Skeletal muscle satellite cell (primary cell): Measurements from ENCODE around the gene OCEL1.
"Not testable (repeated sequence)": the region's sequence is repeated elsewhere in the genome, so short reads cannot be mapped to it uniquely, and the experiment has no call there.

Source experiments
- H3K27me3 ChIP-seq: 2 replicates; pipeline ENCODE4 v1.7.0; 2013; ENCODE audit warnings: low read length; ENCODE audit not compliant: control insufficient read depth, insufficient read depth
- H3K36me3 ChIP-seq: 2 replicates; pipeline ENCODE4 v1.7.0; 2013; ENCODE audit warnings: mild to moderate bottlenecking, control low read depth, low read length; ENCODE audit not compliant: insufficient read depth
- H3K4me1 ChIP-seq: 2 replicates; pipeline ENCODE4 v1.7.0; 2013; ENCODE audit warnings: low read length; ENCODE audit not compliant: control insufficient read depth, insufficient read depth
- H3K4me2 ChIP-seq: 2 replicates; pipeline ENCODE4 v1.7.0; 2013; ENCODE audit warnings: mild to moderate bottlenecking, low read length
- H3K4me3 ChIP-seq: 2 replicates; pipeline ENCODE4 v1.7.0; 2013; ENCODE audit warnings: low read length
- H3K9ac ChIP-seq: 2 replicates; pipeline ENCODE4 v1.7.0; 2013; ENCODE audit warnings: mild to moderate bottlenecking, low read depth, low read length, moderate library complexity
- H3K9me3 ChIP-seq: replicated peaks from 2 replicates; pipeline ENCODE4 v1.7.0; 2013; ENCODE audit warnings: mild to moderate bottlenecking, control low read depth, low read length

The OCEL1 gene

GRCh38 chr19:17260842-17261325 is 34.9 kb downstream of the OCEL1 start:
- Histone ChIP-seq H3K4me1 (no peaks in the 10 kb centered on the region), H3K27me3 (no peaks in the 10 kb centered on the region), H3K36me3 (no peaks in the 10 kb centered on the region), H3K4me2 (no peak overlapping the region), H3K4me3 (no peak overlapping the region), H3K9me3 (peaks cover 10% of the 10 kb centered on the region), H3K9ac (no peak overlapping the region)

- Histone ChIP-seq H3K4me3 (no peak overlapping the region), H3K36me3 (no peaks in the 10 kb centered on the region), H3K9ac (no peak overlapping the region), H3K27me3 (no peaks in the 10 kb centered on the region), H3K9me3 (peaks cover 10% of the 10 kb centered on the region), H3K4me2 (no peak overlapping the region), H3K4me1 (no peaks in the 10 kb centered on the region)
These were observed 36.5 kb downstream of the OCEL1 start for GRCh38 chr19:17262557-17262956.

- peaks cover 10% of the 10 kb centered on the region for H3K9me3 ChIP-seq
- peaks cover 6% of the 10 kb centered on the region for H3K4me1 ChIP-seq
- no peak overlapping the region for H3K4me3 ChIP-seq
- no peaks in the 10 kb centered on the region for H3K27me3 ChIP-seq
- no peak overlapping the region for H3K9ac ChIP-seq
- no peak overlapping the region for H3K4me2 ChIP-seq
- H3K36me3 ChIP-seq, result peaks cover 3% of the 10 kb centered on the region
These were observed 38.0 kb downstream of the OCEL1 start for GRCh38 chr19:17263712-17264640.

- H3K4me3 ChIP-seq, result no peak within 1 kb of the TSS
- peaks cover 4% of the 10 kb centered on the region for H3K9me3 ChIP-seq
- H3K4me2 ChIP-seq, result no peak within 1 kb of the TSS
- H3K4me1 ChIP-seq, result peaks cover 6% of the 10 kb centered on the region
- H3K36me3 ChIP-seq, result peaks cover 4% of the 10 kb centered on the region
- H3K27me3 ChIP-seq, result no peaks in the 10 kb centered on the region
- no peak within 1 kb of the TSS for H3K9ac ChIP-seq
These were observed 38.6 kb downstream of the OCEL1 start, which contains the start of gene USHBP1 for GRCh38 chr19:17264641-17264979. Gene USHBP1, minus strand, starts transcription at chr19:17264745. Its CDS starts 446 bp downstream, at chr19:17264299.

- Histone ChIP-seq H3K4me3 (no peak overlapping the region), H3K4me1 (peaks cover 6% of the 10 kb centered on the region), H3K36me3 (peaks cover 8% of the 10 kb centered on the region), H3K27me3 (no peaks in the 10 kb centered on the region), H3K4me2 (no peak overlapping the region), H3K9me3 (no peaks in the 10 kb centered on the region), H3K9ac (no peak overlapping the region)
These were observed 40.0 kb downstream of the OCEL1 start for GRCh38 chr19:17266026-17266425.

- no peaks in the 10 kb centered on the region for H3K9me3 ChIP-seq
- H3K4me1 ChIP-seq, result peaks cover 6% of the 10 kb centered on the region
- H3K4me2 ChIP-seq, result no peak overlapping the region
- H3K36me3 ChIP-seq, result peaks cover 14% of the 10 kb centered on the region
- no peak overlapping the region for H3K4me3 ChIP-seq
- no peak overlapping the region for H3K9ac ChIP-seq
- H3K27me3 ChIP-seq, result no peaks in the 10 kb centered on the region
These were observed 40.6 kb downstream of the OCEL1 start for GRCh38 chr19:17266589-17266974.

GRCh38 chr19:17266975-17267788 is 41.2 kb downstream of the OCEL1 start, which contains the start of gene BABAM1:
Gene BABAM1, plus strand, starts transcription at chr19:17267443. Its CDS starts 1,364 bp downstream, at chr19:17268807.
- peak within 1 kb of the TSS; percentile 89 for H3K4me2 ChIP-seq
- H3K4me1 ChIP-seq, result peaks cover 6% of the 10 kb centered on the region
- no peaks in the 10 kb centered on the region for H3K9me3 ChIP-seq
- H3K4me3 ChIP-seq, result peak within 1 kb of the TSS; percentile 84
- H3K36me3 ChIP-seq, result peaks cover 17% of the 10 kb centered on the region
- no peaks in the 10 kb centered on the region for H3K27me3 ChIP-seq
- peak within 1 kb of the TSS; percentile 87 for H3K9ac ChIP-seq

GRCh38 chr19:17268754-17269153 is 42.7 kb downstream of the OCEL1 start:
- Histone ChIP-seq H3K9ac (peak overlapping the region; percentile 25), H3K27me3 (no peaks in the 10 kb centered on the region), H3K4me3 (no peak overlapping the region), H3K4me2 (peak overlapping the region; percentile 89), H3K4me1 (peaks cover 6% of the 10 kb centered on the region), H3K36me3 (peaks cover 22% of the 10 kb centered on the region), H3K9me3 (no peaks in the 10 kb centered on the region)

- H3K9me3 ChIP-seq, H3K4me2 ChIP-seq, H3K4me1 ChIP-seq, H3K9ac ChIP-seq, H3K4me3 ChIP-seq, H3K27me3 ChIP-seq: not testable (repeated sequence)
- H3K36me3 ChIP-seq, result peaks cover 54% of the 10 kb centered on the region
These were observed 48.9 kb downstream of the OCEL1 start for GRCh38 chr19:17274892-17275291.

GRCh38 chr19:17275441-17276175 is 49.6 kb downstream of the OCEL1 start:
- no peak overlapping the region for H3K9ac ChIP-seq
- no peak overlapping the region for H3K4me2 ChIP-seq
- peaks cover 51% of the 10 kb centered on the region for H3K36me3 ChIP-seq
- no peak overlapping the region for H3K4me3 ChIP-seq
- H3K9me3 ChIP-seq, result no peaks in the 10 kb centered on the region
- no peaks in the 10 kb centered on the region for H3K4me1 ChIP-seq
- no peaks in the 10 kb centered on the region for H3K27me3 ChIP-seq
